GM18517 (cell line): ENCODE measurements around the gene ROBO2.

Experiments used
- ATAC-seq: cut with Tn5 transposase; IDR thresholded peaks from one replicate; pipeline ENCODE4 v1.9.1; 2021; ENCODE audit warnings: mild to moderate bottlenecking, moderate library complexity; ENCODE audit not compliant: unreplicated experiment

The ROBO2 gene

DNA sequence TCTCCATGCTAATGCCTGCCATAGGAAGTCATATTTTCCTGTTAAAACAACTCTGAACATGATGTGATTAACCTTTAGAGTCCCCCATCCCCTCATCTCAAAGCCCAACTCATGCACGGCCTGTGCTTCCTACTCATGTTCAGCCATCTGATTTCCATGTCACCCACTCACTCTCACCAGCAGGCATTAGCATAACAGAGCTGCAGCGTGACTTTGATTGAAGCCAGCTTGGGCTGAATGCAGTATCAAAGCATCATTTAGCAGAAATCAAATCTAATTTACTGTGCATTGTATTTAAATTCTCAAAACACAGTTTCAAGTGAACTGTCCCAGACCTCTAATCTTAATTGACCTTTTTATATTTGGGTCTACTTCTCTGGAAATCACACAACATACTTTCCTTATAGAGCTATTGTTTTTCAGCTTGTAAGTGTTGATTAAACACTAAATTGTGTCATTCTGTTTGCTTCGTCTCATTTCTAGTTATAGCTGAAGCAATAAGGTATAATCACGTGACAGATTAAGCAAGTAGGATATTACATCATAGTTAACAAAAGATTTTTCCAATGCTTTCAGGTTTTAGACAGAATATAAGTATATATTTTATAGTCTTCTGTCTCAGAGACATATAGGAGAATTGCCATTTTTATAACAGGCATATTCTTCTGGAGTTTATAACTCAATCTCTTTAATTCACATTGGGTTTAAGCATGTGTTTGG lies 501.5 kb downstream of the ROBO2 start:
- ATAC-seq: no peak

GRCh38 chr3:77546246-77546645 lies 506.3 kb downstream of the ROBO2 start:
- no peak for ATAC-seq

DNA sequence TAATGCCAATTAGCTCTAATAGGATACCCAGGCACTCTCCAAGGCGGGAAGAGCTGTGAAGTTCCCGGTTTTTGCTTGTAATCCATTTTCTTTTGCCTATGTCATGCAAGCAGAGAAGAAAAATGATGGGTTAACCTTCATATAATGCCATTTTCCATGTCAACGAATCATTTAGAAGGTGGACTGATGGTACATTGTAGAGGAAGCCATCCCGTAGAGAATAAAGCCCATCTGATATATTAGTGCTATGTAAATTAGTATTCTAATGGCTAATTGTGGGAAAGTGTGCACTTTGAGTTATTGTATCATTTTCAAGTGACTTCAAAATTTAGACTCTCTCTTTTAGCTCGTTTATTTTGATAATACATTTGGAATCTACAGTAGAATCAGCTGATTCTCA lies 509.1 kb downstream of the ROBO2 start:
- ATAC-seq: no peak

DNA sequence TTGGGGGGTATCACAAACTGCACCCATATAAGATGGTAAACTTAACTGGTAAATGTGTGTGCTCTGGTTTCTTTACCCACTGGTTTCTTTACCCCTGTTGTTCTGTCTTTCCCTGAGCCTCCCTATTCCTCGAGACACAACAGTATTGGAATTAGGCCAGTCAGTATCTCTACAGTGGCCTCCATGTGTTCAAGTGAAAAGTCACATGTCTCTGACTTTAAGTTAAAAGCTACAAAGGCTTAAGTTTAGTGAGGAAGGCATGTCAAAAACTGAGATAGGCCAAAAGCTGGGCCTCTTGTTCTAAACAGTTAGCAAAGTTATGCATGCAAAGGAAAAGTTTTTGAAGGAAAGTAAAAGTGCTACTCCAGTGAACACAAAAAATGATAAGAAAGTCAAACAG lies 513.3 kb downstream of the ROBO2 start:
- no peak for ATAC-seq

DNA sequence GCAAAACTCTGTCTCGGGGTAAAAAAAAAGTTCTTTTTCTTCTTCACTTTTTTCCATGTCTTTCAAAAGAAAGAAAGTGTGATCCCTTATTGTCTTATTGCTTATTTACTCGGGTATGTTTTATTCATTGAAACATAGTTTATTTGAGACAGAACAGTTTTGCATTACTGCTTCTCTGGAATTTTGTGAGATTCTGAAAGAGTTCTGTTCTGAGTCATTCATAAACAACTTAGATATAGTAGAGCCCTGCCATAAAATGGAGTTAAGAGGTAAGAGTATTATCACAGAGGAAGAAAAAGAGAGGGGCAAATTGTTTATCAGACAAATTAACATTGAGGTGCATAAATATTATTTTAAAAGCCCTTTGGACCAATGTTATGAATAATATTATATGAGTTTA lies 522.2 kb downstream of the ROBO2 start:
- no peak for ATAC-seq

GRCh38 chr3:77563012-77563411 lies 523.1 kb downstream of the ROBO2 start:
- ATAC-seq: no peak

GRCh38 chr3:77566055-77566454 lies 526.2 kb downstream of the ROBO2 start:
- ATAC-seq: no peak

DNA sequence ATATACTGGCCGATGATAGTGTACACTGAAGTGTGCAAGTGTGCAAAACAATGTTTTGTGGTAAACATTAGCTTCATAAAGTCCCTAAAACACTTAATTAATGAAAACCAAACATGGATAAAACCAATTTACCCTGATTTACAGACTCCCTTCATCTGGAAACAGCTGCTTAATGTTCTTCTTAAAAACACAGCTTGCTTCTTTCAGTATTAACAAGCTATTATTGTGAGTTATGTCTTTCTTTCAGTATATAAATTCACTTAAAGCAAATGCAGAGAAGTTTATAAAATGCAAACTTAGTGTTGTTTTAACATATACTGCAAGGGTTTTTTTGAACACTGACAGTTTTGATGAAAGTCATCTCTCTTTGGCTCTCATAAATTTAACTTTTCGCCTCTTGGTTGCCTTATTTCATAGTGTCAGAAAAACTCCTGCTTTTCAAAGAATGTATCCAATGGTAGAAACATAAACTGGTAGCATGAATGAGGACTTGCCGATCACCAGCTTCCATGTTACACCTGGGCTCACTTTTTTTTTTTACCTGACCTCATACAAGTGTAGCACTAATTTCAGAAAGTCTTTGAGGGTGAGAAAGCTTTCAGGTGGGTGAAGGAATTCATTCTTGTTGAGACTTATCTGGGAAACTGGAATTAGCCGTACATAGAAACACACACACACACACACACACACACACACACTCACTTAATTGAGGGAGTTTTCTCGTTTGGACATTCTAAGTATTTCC lies 532.2 kb downstream of the ROBO2 start:
- no peak for ATAC-seq

GRCh38 chr3:77577264-77577663 lies 537.4 kb downstream of the ROBO2 start:
- ATAC-seq: no peak

DNA sequence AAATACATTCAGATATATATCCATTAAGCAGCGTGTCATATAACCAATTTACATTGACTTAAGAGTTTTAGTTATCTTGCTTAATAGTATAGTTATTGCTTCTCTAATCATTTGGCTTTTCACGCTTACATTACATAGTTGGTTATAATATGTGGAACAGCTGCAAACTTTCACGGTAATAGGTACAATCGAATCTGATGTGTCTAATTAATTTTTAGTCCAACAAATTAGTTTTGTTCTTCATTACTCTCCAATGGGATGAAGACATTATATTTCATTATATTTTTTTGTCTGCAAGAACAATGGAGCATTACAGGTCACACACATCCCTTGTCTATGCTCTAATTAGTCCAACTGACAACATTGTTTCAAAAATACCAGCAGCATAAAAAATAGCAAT lies 546.3 kb downstream of the ROBO2 start:
- no peak for ATAC-seq

GRCh38 chr3:77588863-77589262 lies 549.0 kb downstream of the ROBO2 start:
- ATAC-seq: no peak

- ATAC-seq: no peak
Measured at GRCh38 chr3:77590191-77590590, 550.3 kb downstream of the ROBO2 start.

GRCh38 chr3:77595371-77595870 lies 555.5 kb downstream of the ROBO2 start:
- no peak for ATAC-seq

DNA sequence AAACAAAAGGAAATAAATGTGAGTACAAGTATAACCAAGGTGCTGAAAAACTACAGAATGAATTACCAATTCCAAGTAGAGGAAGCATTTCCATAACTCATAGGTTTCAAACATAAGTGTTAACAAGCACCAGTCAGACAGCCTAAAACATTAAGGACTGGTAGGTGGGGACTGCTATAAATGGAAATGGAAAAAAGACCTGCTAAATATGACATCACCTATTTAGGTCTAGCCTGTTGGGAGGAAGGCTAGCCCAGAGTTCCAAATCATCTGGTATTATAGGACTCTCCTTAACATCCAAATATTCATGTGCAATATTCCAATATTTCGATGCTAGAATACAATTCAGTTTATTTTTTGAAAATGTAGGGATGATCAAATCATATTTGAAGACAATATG lies 560.0 kb downstream of the ROBO2 start:
- ATAC-seq: no peak

DNA sequence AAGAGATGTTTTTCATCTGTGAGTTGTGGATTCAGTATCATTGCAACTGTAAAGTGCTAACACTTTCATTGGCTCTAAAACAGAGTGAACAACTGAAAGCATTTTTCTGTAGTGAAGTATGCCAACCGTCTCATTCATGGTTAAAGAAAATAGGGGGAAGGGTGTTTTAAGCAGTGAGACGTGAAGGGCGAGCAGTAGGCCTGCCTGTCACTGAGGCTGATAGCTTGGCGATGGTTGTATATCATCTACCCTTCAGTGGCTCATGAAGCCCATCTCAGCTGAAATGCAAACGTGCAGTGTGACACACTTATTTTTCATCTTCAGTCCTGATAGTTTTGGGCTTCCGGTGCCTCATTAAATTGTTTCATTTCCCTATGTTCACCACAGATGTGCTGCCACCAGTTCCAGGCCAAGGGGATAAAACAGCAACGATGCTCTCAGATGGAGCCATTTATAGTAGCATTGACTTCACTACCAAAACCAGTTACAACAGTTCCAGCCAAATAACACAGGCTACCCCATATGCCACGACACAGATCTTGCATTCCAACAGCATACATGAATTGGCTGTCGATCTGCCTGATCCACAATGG lies 562.0 kb downstream of the ROBO2 start:
- ATAC-seq: no peak

DNA sequence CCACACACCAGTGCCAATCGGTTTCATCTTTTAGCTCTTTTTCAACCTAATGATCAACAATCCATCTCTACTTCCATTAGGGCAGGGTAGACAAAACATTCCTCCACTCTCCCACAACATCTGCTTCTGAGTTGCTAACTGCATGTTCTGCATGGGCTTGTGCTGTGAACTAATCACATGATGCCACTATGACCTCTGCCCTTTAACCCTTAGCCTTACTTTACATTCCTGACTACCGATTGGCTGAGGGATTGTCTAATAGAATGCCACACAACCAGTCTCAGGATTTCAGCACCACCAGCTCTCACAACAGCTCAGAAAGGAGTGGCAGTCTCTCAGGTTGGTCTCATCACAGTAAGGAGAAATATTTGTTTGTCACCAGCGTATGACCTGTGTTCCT lies 562.8 kb downstream of the ROBO2 start:
- no peak for ATAC-seq

DNA sequence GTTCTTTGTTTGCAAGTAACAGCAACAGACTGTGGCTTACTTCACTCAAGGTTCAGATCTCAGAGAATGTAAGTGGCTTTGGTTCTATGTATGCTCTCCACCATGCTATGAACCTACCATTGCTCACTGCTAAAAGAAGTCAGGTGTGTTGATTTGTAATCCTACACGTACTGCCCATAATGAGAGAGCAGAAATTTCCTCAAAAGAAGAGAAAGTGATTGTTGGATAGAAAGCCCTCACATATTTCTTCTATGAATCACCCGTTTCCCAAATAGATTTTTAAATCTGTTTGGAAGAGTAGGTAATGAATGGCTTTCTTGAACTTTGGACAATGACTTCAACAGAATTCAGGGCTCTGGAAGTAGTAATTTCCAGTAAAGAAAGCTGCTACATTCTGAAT lies 565.4 kb downstream of the ROBO2 start:
- no peak for ATAC-seq

GRCh38 chr3:77605865-77606264 lies 566.0 kb downstream of the ROBO2 start:
- no peak for ATAC-seq

DNA sequence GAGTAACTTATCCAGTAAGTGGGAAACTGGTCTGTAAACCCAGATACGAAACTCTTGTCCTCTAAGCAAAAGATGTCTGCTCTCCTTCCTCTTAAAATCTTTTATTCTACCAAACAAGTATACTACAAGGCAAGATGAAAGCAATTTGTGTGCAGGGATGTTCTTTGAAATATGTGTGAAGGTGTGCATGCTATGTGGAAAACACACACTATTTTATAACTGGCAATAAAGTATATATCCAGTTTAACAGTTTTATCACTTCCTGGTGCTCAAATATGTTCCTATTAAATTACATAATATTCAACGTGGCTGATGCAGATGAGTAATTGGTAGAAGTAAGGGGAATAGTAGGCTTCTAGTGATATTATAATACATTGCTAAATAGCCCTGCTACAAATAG lies 566.5 kb downstream of the ROBO2 start:
- no peak for ATAC-seq

GRCh38 chr3:77618686-77619085 lies 578.8 kb downstream of the ROBO2 start:
- no peak for ATAC-seq

DNA sequence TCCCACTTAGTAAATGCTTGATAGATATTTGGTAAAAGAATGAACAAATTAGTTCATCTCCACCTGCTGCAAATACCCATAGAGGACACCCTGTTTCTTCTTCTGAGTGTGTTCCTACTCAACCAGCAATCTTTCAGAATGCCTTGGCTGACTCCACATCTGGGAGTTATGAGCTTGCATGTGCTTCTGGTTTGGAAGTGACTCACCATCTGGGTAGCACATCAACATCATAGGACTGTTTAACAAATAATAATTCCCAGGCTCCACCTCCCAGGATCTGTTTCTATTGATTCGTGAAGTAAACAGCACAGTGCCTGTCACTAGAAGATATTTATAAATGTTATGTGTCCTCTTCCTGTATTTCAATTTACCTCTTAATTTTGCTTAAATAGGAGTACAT lies 580.1 kb downstream of the ROBO2 start:
- no peak for ATAC-seq

DNA sequence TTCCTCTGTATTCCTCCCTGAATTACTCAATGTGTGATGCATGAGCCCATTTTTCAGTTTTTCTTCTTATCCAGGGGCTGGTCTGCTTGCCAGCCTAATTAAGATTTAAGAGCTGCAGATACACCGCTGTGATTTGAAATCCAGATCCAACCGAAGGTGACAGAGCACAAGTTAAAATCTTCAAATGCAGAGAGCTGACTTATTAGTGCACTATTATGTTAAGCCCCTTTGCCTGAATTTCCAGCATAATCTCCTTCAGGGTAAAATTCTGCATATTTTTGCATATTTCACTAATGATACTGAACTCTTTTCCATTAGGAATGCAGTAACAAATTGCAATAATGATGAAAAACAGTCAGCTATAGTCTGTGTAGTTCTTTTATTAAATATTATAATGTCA lies 583.6 kb downstream of the ROBO2 start:
- no peak for ATAC-seq
